Mesodermal cell (in vitro differentiated cells): ENCODE results near the gene FNBP1. TPM values are rescaled to one million over a fixed set of nuclear protein-coding genes. Genes with fewer than 3 reads are reported as not detected.
A peak's percentile ranks its signal among the peaks of the same experiment; 100 is the strongest.

Experiments
- H3K27ac ChIP-seq: 2 replicates; pipeline ENCODE4 v1.7.0; 2013; ENCODE audit warnings: mild to moderate bottlenecking, low read depth, low read length, moderate library complexity; ENCODE audit not compliant: severe bottlenecking
- H3K36me3 ChIP-seq: 2 replicates; pipeline ENCODE4 v1.7.1; 2013; ENCODE audit warnings: mild to moderate bottlenecking, low read length, moderate library complexity; ENCODE audit not compliant: control insufficient read depth, insufficient read depth
- H3K4me1 ChIP-seq: one replicate; pipeline ENCODE4 v1.7.1; 2013; ENCODE audit warnings: mild to moderate bottlenecking, low read length; ENCODE audit not compliant: insufficient read depth, control insufficient read depth, poor library complexity, severe bottlenecking
- H3K4me3 ChIP-seq: 2 replicates; pipeline ENCODE4 v1.7.0; 2013; ENCODE audit warnings: low read length, control low read depth, mild to moderate bottlenecking; ENCODE audit not compliant: insufficient read depth, poor library complexity, severe bottlenecking; ENCODE audit errors: extremely low read depth
- H3K9me3 ChIP-seq: 2 replicates; pipeline ENCODE4 v1.7.1; 2013; ENCODE audit warnings: mild to moderate bottlenecking, low read length, moderate library complexity; ENCODE audit not compliant: control insufficient read depth
- WGBS, 2 experiments: methylation state at CpG; one replicate each; pipeline ENCODE4 v1.1.5; 2013; ENCODE audit warnings: missing lambda C conversion rate in 2 of 2; ENCODE audit not compliant: insufficient coverage in 2 of 2; 5-methylcytosine and 5-hydroxymethylcytosine counted together
- polyA plus RNA-seq, 2 experiments: library from polyadenylated mRNA; stranded (reverse); fragments of 50-300 nt; gene quantifications; one replicate each; pipeline ENCODE4 v1.2.3, GENCODE V29; 2013

Gene FNBP1
- polyA plus RNA-seq (2013, experiment 1 of 2): 67.8 TPM
- 67.6 TPM for polyA plus RNA-seq (2013, experiment 2 of 2)

DNA sequence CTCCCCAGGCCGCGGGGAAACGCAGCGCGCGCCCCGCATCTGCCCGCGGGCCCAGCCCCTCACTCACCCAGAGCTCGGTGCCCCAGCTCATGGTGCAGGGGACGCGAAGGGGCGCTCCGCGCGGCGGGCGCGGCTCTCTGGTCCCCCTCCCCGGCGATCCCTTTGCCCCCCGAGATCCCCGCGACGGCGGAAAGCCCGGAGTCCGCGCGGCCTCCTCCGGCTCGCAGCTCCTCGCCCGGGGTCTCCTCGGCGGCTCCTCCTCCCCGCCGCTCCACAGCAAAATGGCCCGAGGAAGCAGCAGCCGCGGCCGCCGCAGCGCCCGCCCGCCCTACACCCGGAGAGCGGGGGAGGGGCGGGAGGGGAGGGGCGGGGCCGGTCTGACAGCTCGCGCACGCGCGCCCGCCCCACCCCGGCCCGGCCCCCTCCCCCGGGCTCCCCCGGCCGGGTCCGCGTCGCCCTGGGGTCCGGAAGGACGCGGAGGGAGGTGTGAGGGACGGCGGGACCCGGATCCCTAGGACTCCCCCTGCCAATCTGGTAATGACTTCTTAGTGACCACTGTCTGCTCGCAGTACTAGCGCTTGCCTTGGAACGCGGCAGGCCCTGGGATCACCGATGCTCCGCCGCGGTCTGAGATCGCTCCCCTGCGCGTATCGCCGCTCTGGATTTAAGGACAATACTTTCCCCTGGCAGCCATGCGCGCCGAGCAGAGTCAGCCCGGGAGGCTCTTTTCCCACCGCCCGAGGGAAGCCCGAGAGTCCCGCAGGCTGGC, at the start of gene FNBP1:
Gene FNBP1, minus strand, starts transcription at position 305 of the 769 bp plus-strand sequence. Its CDS starts 214 bp downstream, at position 91.
- H3K9me3 ChIP-seq: no peaks in the 10 kb centered on the region
- peaks cover 21% of the 10 kb centered on the region for H3K4me1 ChIP-seq
- H3K27ac ChIP-seq: peak within 1 kb of the TSS; percentile 87
- WGBS, 2 experiments: 1 to 2% methylated on average over 34 to 52 of the region's 92 CpGs
- H3K4me3 ChIP-seq: peak within 1 kb of the TSS; percentile 92
- peaks cover 3% of the 10 kb centered on the region for H3K36me3 ChIP-seq

DNA sequence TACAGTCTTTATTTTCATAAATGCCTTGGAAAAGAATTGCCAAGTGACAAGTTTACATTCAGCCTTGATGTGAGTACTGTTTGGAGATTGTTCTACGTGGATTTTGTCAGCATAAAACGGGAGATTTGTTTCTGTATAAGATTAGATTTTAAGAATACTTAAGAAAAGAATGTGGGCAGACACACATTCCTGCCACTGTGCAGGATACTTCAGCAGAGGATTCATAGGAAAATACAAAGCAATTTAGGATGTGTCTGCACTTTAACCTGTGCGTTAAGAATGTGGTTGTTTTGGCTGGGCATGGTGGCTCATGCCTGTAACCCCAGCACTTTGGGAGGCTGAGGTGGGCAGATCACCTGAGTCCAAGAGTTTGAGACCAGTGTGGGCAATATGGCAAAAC, 47.9 kb upstream of the FNBP1 start:
- H3K36me3 ChIP-seq: peaks cover 82% of the 10 kb centered on the region

DNA sequence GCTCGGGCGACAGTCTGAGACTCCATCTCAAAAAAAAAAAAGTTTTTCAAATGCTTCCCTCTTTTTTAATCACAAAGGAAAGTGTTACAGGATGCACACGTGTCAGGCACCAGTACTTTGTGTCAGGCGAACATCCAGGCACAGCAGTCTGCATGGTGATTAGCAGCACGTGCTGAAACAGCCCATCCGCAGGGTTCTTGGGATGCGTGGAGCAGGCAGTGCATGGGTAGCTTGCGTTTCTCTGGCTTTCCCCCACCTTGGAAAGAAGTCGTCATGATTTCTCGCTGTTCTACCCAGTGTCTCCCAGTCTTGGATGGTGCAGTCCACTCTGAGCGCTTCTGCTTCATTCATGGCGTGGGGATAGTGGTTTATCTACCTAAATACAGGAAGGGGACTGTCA, 46.2 kb upstream of the FNBP1 start:
- no peaks in the 10 kb centered on the region for H3K9me3 ChIP-seq
- peaks cover 3% of the 10 kb centered on the region for H3K4me1 ChIP-seq
- H3K4me3 ChIP-seq: no peak overlapping the region
- no peak overlapping the region for H3K27ac ChIP-seq
- H3K36me3 ChIP-seq: peaks cover 83% of the 10 kb centered on the region
- 94 to 100% methylated on average over 7 to 11 of the region's 12 CpGs for WGBS, 2 experiments

More for the DNA sequence above, 47.9 kb upstream of the FNBP1 start:
- H3K4me3 ChIP-seq: no peak overlapping the region
- WGBS, 2 experiments: 88 to 96% methylated on average over 3 of the region's 3 CpGs
- H3K4me1 ChIP-seq: peaks cover 3% of the 10 kb centered on the region
- no peak overlapping the region for H3K27ac ChIP-seq
- no peaks in the 10 kb centered on the region for H3K9me3 ChIP-seq

DNA sequence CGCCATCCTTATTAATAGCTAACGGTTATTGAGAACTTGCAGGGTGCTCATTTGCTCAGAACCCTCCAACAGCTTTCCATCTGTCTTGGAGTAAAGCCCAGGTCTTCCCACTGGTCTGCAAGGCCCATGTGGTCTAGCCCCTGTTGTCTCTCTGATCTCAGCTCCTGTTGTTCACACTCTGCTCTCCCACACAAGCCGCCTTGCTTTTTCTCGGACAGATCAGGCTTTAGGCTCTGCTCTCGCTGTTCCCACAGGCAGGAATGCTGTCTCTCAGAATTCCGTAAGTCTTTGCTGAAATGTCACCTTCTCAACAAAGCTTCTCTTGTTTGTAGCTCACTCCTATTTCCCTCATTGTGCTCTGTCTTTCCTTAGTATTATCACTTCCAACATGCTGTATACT, 45.1 kb upstream of the FNBP1 start:
- Histone ChIP-seq H3K36me3 (peaks cover 79% of the 10 kb centered on the region), H3K4me3 (no peak overlapping the region), H3K9me3 (no peaks in the 10 kb centered on the region), H3K4me1 (peaks cover 3% of the 10 kb centered on the region), H3K27ac (no peak overlapping the region)
- WGBS, 2 experiments: 95% methylated on average over 6 of the region's 6 CpGs

DNA sequence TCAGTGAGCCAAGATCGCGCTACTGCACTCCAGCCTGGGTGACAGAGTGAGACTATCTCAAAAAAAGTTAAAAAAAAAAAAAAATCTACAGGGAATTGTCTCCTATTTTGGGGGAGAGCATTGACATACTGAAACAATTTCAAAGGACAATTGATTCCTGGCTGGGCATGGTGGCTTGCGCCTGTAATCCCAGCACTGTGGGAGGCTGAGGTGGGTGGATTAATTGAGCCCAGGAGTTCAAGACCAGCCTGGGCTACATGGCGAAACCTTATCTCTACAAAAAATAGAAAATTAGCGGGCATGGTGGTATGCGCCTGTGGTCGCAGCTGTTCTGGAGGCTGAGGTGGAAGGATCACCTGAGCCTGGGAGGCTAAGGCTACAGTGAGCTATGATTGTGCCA, 41.3 kb upstream of the FNBP1 start:
- Histone ChIP-seq H3K36me3 (peaks cover 78% of the 10 kb centered on the region), H3K4me3 (no peak overlapping the region), H3K27ac (no peak overlapping the region), H3K9me3 (no peaks in the 10 kb centered on the region), H3K4me1 (peaks cover 3% of the 10 kb centered on the region)
- WGBS, 2 experiments: 96 to 97% methylated on average over 3 to 4 of the region's 7 CpGs

DNA sequence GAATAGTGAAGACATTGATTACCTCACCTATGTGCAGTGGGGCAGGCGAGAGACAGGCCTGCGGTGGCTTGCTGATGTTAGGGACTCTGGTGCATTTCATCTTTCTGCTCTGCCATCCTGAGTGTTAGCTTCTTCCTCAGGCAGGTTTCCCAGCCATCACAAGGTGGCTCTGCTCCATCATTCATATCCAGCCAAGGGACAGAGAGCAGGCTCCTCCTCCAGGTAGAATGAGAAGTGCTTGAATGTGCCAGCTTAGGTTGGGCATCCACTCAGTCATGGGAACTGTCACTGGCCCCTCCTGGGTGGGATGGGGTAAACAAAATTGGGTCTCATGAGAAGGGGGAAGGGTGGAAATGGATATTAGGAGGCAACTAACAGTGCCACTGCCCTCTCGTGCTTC, 35.6 kb upstream of the FNBP1 start:
- peaks cover 68% of the 10 kb centered on the region for H3K36me3 ChIP-seq
- no peak overlapping the region for H3K27ac ChIP-seq
- no peaks in the 10 kb centered on the region for H3K9me3 ChIP-seq
- peaks cover 13% of the 10 kb centered on the region for H3K4me1 ChIP-seq
- no peak overlapping the region for H3K4me3 ChIP-seq
- WGBS, 2 experiments: 90 to 91% methylated on average over 3 of the region's 3 CpGs

DNA sequence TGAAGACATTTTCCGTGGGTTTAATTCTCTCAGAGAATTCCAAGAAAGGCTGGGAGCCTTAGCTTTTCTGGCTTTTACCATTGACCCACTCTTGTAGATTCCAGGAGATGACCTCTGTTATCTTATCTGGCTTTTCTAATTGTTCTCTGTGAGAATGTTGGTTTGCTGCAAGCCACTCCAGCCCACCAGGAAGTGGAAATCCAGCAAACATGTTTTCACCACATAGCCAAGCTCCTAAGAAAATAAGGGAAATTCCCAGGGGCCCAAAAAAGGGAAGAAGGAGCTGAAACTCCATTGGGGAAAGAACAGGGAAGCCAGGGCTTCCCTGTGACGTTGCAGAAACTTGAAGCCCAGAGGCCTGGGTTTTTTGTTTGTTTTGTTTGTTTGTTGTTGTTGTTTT, 30.4 kb upstream of the FNBP1 start:
- peaks cover 26% of the 10 kb centered on the region for H3K4me1 ChIP-seq
- no peak overlapping the region for H3K4me3 ChIP-seq
- 41 to 50% methylated on average over 2 of the region's 2 CpGs for whole genome bisulfite sequencing, 2 experiments
- H3K9me3 ChIP-seq: no peaks in the 10 kb centered on the region
- H3K36me3 ChIP-seq: peaks cover 29% of the 10 kb centered on the region
- peak overlapping the region; percentile 89 for H3K27ac ChIP-seq

DNA sequence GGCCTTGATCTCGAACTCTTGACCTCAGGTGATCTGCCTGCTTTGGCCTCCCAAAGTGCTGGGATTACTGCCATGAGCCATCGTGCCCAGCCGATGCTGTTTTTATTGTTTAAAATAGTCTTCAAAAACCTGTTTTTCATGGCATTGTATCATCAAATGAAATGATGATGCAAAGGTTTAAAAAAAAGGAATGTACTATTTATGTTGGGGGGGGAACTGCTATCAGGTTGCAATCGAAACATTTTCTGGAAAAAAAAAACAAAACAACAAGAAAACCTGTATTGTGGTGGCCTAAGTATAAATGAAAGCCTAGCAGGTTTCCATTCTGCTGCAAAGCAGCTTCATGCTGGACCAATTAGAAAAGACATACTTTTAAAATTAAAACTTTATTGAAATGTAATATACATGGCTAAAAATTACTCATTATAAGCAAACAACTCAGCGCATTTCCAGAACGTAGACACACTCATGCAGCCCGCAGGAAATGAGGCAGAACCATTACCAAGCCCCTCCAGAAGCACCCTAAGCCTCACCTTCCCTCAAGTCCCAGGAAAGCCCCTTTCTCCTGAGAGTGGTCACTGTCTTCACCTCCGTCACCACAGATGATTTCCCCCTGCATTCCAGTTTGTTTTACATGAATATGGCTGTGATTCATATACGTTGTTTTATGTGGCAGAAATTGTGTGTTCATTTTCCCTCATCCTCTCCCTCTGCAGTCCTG, 29.7 kb upstream of the FNBP1 start:
- WGBS, 2 experiments: 89 to 95% methylated on average over 4 to 5 of the region's 9 CpGs
- peaks cover 24% of the 10 kb centered on the region for H3K36me3 ChIP-seq
- peak overlapping the region; percentile 89 for H3K27ac ChIP-seq
- no peak overlapping the region for H3K4me3 ChIP-seq
- peaks cover 26% of the 10 kb centered on the region for H3K4me1 ChIP-seq
- no peaks in the 10 kb centered on the region for H3K9me3 ChIP-seq

DNA sequence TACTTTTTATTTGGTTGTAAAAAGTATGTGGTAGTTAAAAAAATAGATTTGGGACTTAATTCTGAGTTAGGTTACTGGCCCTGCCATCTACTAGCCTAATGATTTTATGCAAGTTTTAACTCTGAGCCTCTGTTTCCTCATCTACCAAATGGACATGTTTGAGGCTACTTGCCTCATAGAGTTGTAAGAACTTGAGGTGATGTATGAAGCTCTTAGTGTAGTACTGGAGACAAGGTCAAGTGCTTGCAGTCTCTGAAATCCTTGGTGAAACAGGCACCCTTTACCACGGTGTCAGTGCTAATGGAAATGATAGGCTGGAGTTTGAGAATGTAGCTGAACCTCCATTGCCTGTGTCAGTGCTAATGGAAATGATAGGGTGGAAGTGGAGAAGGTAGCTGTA, 26.1 kb upstream of the FNBP1 start:
- Histone ChIP-seq H3K36me3 (peaks cover 6% of the 10 kb centered on the region), H3K4me1 (peaks cover 16% of the 10 kb centered on the region), H3K27ac (no peak overlapping the region), H3K4me3 (no peak overlapping the region), H3K9me3 (no peaks in the 10 kb centered on the region)
- WGBS, 2 experiments: 100% methylated on average over 1 of the region's 1 CpG

DNA sequence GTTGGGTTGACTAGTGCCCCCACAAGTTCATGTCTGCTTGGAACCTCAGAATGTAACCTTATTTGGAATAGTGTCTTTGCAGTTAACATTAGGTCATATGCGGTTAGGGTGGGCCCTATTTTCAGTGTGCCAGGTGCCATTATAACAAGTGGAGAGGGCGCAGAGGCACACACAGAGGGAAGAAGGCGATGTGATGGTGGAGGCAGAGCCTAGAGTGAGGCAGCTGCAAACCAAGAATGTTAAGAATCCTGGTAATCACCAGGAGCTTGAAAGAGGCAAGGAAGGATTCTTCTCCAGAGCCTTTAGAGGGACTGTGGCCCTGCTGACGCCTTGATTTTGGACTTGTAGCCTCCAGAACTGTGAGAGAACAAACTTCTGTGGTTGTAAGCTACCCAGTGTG, 21.6 kb upstream of the FNBP1 start:
- no peak overlapping the region for H3K27ac ChIP-seq
- peaks cover 14% of the 10 kb centered on the region for H3K36me3 ChIP-seq
- 84 to 86% methylated on average over 4 of the region's 4 CpGs for WGBS, 2 experiments
- H3K9me3 ChIP-seq: no peaks in the 10 kb centered on the region
- H3K4me1 ChIP-seq: no peaks in the 10 kb centered on the region
- no peak overlapping the region for H3K4me3 ChIP-seq

DNA sequence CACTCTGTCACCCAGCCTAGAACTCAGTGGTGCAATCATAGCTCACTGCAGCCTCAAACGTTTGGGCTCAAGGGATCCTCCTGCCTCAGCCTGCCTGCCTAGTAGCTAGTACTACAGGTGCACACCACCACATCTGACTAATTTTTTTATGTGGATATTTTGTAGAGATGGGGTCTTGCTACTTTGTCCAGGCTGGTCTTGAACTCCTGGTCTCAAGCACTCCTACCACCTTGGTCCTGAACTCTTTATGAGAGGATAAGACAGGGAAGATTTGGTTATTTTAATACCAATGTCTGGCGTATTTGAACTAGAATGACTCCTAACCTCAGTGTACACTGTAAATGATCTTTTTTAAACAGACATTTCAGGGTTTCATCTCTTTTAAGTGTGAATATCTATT, 19.8 kb upstream of the FNBP1 start:
- no peak overlapping the region for H3K27ac ChIP-seq
- 100% methylated on average over 1 of the region's 2 CpGs; no CpG with 5 or more reads in 1 of the 2 experiments for WGBS, 2 experiments

More for the DNA sequence above, 19.8 kb upstream of the FNBP1 start:
- peaks cover 30% of the 10 kb centered on the region for H3K36me3 ChIP-seq
- no peaks in the 10 kb centered on the region for H3K9me3 ChIP-seq
- no peak overlapping the region for H3K4me3 ChIP-seq
- no peaks in the 10 kb centered on the region for H3K4me1 ChIP-seq
